Stimulated activated CD4-positive, alpha-beta T cell treated with anti-CD3 and anti-CD28 coated beads, Interleukin-12 subunit alpha, Interleukin-12 subunit beta, amount 100 ng/mL, for 48 hours (primary cell): ENCODE measurements around the gene LZTFL1.

Experiments
- DNase-seq, 3 donors: peaks; one replicate each; pipeline ENCODE4 v3.0.0-alpha.2; 2020; ENCODE audit warnings: low read depth in 2 of 3, low spot score in 1 of 3

LZTFL1 gene

GRCh38 chr3:45841757-45842491, at the start of gene LZTFL1:
LZTFL1 (minus strand) TSS chr3:45842119; CDS start chr3:45841991, 128 bp downstream.
- DNase-seq, result peak; percentile 81 to 86 (median 83)

- DNase-seq, result no peak
Measured at GRCh38 chr3:45890405-45890804, 48.5 kb upstream of the LZTFL1 start.

- DNase-seq, result no peak
Measured at GRCh38 chr3:45889337-45889736, 47.4 kb upstream of the LZTFL1 start.

- DNase-seq, result no peak
Measured at GRCh38 chr3:45887759-45888511, 46.0 kb upstream of the LZTFL1 start.

- no peak for DNase-seq
Measured at GRCh38 chr3:45887285-45887684, 45.4 kb upstream of the LZTFL1 start.

- DNase-seq, result no peak
Measured at GRCh38 chr3:45885979-45886705, 44.2 kb upstream of the LZTFL1 start, which contains the start of gene CCR9. CCR9 (plus strand) TSS chr3:45886543; CDS start chr3:45894934, 8,391 bp downstream.

GRCh38 chr3:45884368-45885201, 42.7 kb upstream of the LZTFL1 start:
- DNase-seq, result peak in 1 of 3 donors; percentile 42

- peak; percentile 9 to 42 (median 9) for DNase-seq
Measured at GRCh38 chr3:45881078-45882022, 39.4 kb upstream of the LZTFL1 start.

GRCh38 chr3:45880725-45881077, 38.8 kb upstream of the LZTFL1 start:
- no peak for DNase-seq

GRCh38 chr3:45878124-45878523, 36.2 kb upstream of the LZTFL1 start:
- no peak for DNase-seq

GRCh38 chr3:45874677-45875346, 32.9 kb upstream of the LZTFL1 start:
- no peak for DNase-seq

GRCh38 chr3:45873638-45874037, 31.7 kb upstream of the LZTFL1 start:
- DNase-seq, result no peak

- no peak for DNase-seq
Measured at GRCh38 chr3:45873036-45873435, 31.1 kb upstream of the LZTFL1 start.

- no peak for DNase-seq
Measured at GRCh38 chr3:45872569-45872968, 30.6 kb upstream of the LZTFL1 start.

- DNase-seq, result no peak
Measured at GRCh38 chr3:45871780-45872179, 29.9 kb upstream of the LZTFL1 start.

- DNase-seq, result peak in 2 of 3 donors; percentile 8 to 10
Measured at GRCh38 chr3:45870099-45870498, 28.2 kb upstream of the LZTFL1 start.

- DNase-seq, result no peak
Measured at GRCh38 chr3:45869638-45870037, 27.7 kb upstream of the LZTFL1 start.

- DNase-seq, result no peak
Measured at GRCh38 chr3:45868650-45869049, 26.7 kb upstream of the LZTFL1 start.

GRCh38 chr3:45868213-45868612, 26.3 kb upstream of the LZTFL1 start:
- no peak for DNase-seq
